Endothelial cell (in vitro differentiated cells): Measurements from ENCODE around the gene UNC13C. TPM values are rescaled to one million over a fixed set of nuclear protein-coding genes. Genes with fewer than 3 reads are reported as not detected.

Source experiments
- DNase-seq: peaks from one replicate; pipeline ENCODE4 v3.0.0; 2021; ENCODE audit warnings: low spot score
- H3K27ac Mint-ChIP-seq: one replicate; pipeline ENCODE4 v1.8.0; 2021; ENCODE audit warnings: mixed read lengths, inconsistent platforms; ENCODE audit not compliant: unreplicated experiment
- H3K27me3 Mint-ChIP-seq: one replicate; pipeline ENCODE4 v1.8.0; 2021; ENCODE audit warnings: mild to moderate bottlenecking, moderate library complexity, mixed read lengths, inconsistent platforms; ENCODE audit not compliant: unreplicated experiment
- H3K36me3 Mint-ChIP-seq: one replicate; pipeline ENCODE4 v1.8.0; 2021; ENCODE audit warnings: mild to moderate bottlenecking, low read depth, mixed read lengths, inconsistent platforms; ENCODE audit not compliant: unreplicated experiment
- H3K4me1 Mint-ChIP-seq: one replicate; pipeline ENCODE4 v1.8.0; 2021; ENCODE audit warnings: mild to moderate bottlenecking, mixed read lengths, inconsistent platforms; ENCODE audit not compliant: unreplicated experiment
- H3K4me3 Mint-ChIP-seq: one replicate; pipeline ENCODE4 v1.8.0; 2021; ENCODE audit warnings: mild to moderate bottlenecking, mixed read lengths, inconsistent platforms; ENCODE audit not compliant: unreplicated experiment
- H3K9me3 Mint-ChIP-seq: one replicate; pipeline ENCODE4 v1.8.0; 2021; ENCODE audit warnings: mixed read lengths, inconsistent platforms; ENCODE audit not compliant: unreplicated experiment
- CTCF ChIP-seq: fragments of 200-600 bp; sonication (generic); IDR thresholded peaks from one replicate; pipeline ENCODE4 v1.5.0; 2021; ENCODE audit warnings: antibody characterized with exemption; ENCODE audit not compliant: unreplicated experiment
- total RNA-seq: library from RNA; stranded (reverse); fragmentation: NEBNext Ultra II Directional; extraction: Animal tissue kit (Norgen Biotek cat#: 25700); gene quantifications from one replicate; pipeline ENCODE4 v1.2.1, GENCODE V29; 2021; ENCODE audit not compliant: unreplicated experiment

UNC13C gene
- total RNA-seq, 1 donor from 2014 or later: 0.08 TPM

- DNase-seq: no peak
- no peaks in the 10 kb centered on the region for H3K4me1 Mint-ChIP-seq
- no peak overlapping the region for H3K4me3 Mint-ChIP-seq
- no peak for TF ChIP-seq CTCF
- no peak overlapping the region for H3K27ac Mint-ChIP-seq
- H3K9me3 Mint-ChIP-seq: no peaks in the 10 kb centered on the region
- no peaks in the 10 kb centered on the region for H3K36me3 Mint-ChIP-seq
- no peaks in the 10 kb centered on the region for H3K27me3 Mint-ChIP-seq
Measured at GRCh38 chr15:54556231-54556630, 578.0 kb downstream of the UNC13C start.

GRCh38 chr15:54559405-54560069 is 581.3 kb downstream of the UNC13C start:
- H3K27me3 Mint-ChIP-seq: peaks cover 2% of the 10 kb centered on the region
- no peak for TF ChIP-seq CTCF
- no peak for DNase-seq
- no peaks in the 10 kb centered on the region for H3K36me3 Mint-ChIP-seq
- no peak overlapping the region for H3K4me3 Mint-ChIP-seq
- H3K4me1 Mint-ChIP-seq: no peaks in the 10 kb centered on the region
- no peak overlapping the region for H3K27ac Mint-ChIP-seq
- no peaks in the 10 kb centered on the region for H3K9me3 Mint-ChIP-seq

GRCh38 chr15:54560417-54560816 is 582.2 kb downstream of the UNC13C start:
- TF ChIP-seq CTCF: no peak
- Mint-ChIP-seq H3K27me3 (peaks cover 2% of the 10 kb centered on the region), H3K27ac (no peak overlapping the region), H3K9me3 (no peaks in the 10 kb centered on the region), H3K4me3 (no peak overlapping the region), H3K4me1 (no peaks in the 10 kb centered on the region), H3K36me3 (no peaks in the 10 kb centered on the region)
- DNase-seq: no peak

DNA sequence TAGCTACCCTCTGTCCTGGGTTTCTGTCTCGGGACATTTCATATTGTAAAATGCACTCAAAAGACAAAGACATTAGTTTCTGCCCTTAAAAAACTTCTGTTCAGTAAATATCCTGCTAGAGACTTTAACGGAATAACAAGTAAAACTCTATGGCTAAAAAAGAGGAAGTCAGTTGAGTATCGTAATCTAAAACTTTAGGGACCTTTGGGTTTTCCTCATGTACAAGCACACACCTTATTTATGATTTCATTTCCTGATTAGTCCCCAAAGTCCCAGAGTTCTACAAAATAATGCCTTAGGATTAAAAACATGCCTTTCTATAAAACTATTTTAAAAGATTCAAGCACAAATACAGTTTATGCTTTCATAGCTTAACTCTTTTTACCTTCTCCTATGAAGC is 585.9 kb downstream of the UNC13C start:
- H3K36me3 Mint-ChIP-seq: no peaks in the 10 kb centered on the region

More for the DNA sequence above, 585.9 kb downstream of the UNC13C start:
- Mint-ChIP-seq H3K27ac (no peak overlapping the region), H3K9me3 (no peaks in the 10 kb centered on the region), H3K4me3 (no peak overlapping the region), H3K4me1 (no peaks in the 10 kb centered on the region), H3K27me3 (peaks cover 2% of the 10 kb centered on the region)
- DNase-seq: no peak
- TF ChIP-seq CTCF: no peak
